GM19035 (cell line): ENCODE results near the gene SLC16A5.

ENCODE experiments used
- ATAC-seq: cut with Tn5 transposase; IDR thresholded peaks from one replicate; pipeline ENCODE4 v1.9.1; 2021; ENCODE audit not compliant: unreplicated experiment

Gene SLC16A5

DNA sequence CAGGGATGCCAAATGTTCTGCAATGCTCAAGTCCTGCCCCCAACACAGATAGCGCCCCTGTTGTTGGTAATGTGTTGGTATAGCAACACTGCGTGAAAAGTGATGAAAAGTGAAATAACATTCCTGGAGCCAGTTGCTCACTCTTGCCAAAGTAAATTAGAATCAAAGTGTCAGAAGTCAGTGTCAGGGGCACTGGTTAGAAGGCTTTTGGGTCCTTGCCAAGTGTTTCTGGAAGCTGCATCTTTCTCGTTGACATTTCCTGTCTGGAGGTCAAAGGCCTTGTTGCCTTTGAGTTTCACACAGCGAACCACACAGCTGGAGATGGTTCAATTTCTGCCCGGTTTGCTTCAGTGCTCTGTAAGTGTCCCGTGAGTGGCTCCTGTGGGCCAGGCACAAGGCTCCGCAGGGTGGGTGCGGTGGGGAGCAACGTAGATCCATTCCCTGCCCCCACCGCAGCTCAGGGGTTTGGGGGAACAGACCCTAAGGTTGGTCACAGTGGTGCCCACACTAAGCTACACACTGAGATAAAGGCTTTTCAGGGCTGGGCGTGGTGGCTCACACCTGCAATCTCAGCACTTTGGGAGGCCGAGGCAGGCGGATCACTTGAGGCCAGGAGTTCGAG lies 3.6 kb upstream of the SLC16A5 start:
- no peak for ATAC-seq

DNA sequence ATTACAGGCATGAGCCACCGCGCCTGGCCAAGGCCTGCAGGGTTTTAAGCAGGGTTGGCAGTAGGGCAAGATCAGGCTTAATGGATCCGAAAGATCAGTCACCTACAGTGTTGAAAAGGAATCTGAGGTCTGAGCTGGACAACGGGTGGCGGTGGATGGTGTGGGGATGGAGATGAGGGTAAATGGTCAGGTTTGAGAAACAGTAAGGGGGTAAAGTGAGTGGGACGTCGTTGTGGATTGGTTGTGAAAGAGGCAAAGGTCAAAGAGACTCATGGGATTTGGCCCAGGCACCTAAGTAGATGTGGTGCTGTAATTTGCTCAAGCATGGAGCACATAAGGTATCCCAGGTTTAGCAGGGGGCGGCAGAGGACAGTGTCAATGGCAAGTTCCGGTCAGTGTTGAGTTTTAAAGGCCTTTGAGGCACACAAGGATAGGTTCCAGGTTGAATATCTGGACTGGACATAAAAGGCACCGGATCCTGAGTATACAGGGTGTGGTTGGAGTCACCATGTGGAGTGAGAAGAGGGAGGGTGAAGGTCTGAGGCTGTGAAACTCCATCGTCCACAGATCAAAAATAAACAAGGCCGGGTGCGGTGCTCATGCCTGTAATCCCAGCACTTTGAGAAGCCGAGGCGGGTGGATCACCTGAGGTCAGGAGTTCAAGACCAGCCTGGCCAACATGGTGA lies 1.1 kb upstream of the SLC16A5 start:
- ATAC-seq = no peak

- no peak for ATAC-seq
Measured at GRCh38 chr17:75087182-75087557, 584 bp upstream of the SLC16A5 start.

- ATAC-seq = no peak
Measured at GRCh38 chr17:75088465-75089417, 987 bp downstream of the SLC16A5 start.

- no peak for ATAC-seq
Measured at GRCh38 chr17:75090871-75091854, 3.4 kb downstream of the SLC16A5 start.

DNA sequence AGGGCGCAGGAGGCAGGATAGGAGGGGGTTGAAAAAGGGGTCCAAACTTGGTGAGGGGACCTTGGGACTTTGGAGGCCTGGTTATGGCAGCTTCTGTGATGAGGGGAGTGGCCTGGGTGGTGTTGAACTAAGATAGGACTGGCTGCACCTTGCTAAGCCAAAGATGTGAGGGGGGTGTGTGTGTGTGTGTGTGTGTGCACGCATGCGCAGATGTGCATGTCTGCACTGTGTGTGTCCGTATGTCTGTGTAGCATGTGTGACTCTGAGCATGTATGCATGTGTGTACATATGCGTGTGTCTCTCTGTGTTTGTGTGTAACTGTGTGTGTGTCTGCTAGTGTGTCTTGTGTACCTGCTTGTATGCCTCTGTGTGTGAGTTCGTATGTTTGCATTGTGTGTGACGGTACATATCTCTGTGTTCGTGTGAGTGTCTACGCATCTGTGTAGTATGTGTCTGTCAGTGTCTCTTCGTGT lies 4.1 kb downstream of the SLC16A5 start:
- no peak for ATAC-seq

DNA sequence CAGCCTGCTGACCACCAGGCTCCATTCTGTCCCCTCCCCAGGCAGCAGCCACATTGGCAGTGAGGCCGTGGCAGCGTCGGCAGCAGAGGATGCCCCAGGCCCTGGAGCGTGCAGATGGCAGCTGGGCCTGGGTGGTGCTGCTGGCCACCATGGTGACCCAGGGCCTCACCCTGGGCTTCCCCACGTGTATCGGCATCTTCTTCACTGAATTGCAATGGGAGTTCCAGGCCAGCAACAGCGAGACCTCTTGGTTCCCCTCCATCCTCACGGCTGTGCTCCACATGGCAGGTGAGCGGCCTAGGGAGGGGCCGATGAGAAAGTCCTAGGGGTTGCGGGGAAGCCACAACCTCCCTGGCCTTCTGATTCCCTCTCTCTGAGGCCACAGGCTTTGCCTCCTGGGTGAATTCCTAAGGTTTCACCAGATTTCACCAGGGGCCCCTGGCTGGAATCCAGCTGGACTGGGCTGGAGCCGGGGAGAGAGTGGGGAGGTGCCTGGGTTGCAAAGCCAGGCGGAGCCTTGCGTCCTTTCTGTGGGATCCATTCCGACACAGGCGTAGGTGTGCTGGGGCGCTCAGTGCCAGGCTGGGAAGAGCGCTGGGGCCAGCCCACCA lies 5.9 kb downstream of the SLC16A5 start:
- ATAC-seq = no peak

- ATAC-seq = no peak
Measured at GRCh38 chr17:75094871-75095399, 7.2 kb downstream of the SLC16A5 start.

DNA sequence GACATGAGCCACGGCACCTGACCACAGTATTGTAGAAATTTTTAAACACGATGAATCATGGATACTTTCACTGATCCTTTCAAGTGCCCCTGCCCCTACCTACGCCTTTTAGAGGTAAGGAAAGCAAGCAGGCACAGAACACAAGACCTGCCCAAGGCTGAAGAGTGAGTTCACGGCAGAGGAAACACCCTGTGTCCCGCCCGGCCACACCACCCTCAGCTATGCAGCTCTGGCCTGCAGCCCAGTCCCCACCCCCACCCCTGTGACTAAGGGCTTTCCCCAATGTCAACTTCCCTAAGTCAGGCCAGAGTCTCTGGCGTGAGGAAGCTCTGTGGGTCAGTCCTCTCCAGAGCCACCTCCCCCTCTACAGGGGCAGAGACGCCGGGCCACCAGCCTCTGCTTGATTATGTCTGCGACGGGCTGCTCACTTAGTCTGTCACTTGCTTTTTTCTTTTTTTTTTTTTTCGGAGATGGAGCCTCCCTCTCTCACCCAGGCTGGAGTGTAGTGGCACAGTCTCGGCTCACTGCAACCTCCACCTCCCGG lies 8.4 kb downstream of the SLC16A5 start:
- no peak for ATAC-seq

- ATAC-seq = no peak
Measured at GRCh38 chr17:75097865-75098264, 10.1 kb downstream of the SLC16A5 start.

DNA sequence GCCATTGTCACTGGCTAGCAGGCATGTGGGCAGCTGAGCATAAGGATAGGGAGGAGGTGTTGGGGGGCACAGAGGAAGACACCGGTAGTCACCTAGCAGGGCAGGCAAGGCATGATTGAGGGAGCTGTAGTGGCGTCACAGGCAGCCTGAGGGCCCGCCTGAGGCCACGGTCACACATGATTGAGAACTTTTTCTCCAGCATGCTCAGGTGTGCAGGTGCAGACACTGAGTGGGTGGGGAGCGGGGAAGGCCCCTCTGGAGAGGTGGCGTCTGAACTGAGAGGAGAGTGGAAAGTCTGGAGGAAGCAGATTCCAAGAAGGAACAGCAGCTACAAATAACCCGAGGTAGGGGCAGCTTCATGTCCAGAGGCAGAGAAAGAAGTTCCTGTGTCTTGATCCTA lies 11.1 kb downstream of the SLC16A5 start:
- ATAC-seq = no peak

DNA sequence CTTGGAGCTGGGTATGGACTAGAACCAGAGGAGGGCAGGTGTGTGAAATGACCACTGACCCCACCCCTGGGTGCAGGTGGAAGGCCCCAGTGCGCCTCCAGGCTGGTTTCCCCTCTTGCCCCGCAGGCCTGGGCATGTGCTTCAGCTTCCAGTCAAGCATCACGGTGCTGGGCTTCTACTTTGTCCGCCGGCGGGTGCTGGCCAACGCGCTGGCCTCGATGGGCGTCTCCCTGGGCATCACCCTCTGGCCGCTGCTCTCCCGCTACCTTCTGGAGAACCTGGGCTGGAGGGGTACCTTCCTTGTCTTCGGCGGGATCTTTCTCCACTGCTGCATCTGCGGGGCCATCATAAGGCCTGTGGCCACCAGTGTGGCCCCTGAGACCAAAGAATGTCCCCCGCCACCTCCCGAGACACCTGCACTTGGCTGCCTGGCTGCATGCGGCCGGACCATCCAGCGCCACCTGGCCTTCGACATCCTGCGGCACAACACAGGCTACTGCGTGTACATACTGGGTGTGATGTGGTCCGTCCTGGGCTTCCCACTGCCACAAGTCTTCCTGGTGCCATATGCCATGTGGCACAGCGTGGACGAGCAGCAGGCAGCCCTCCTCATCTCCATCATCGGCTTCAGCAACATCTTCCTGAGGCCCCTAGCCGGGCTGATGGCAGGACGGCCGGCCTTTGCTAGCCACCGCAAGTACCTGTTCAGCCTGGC lies 12.3 kb downstream of the SLC16A5 start:
- ATAC-seq = no peak

GRCh38 chr17:75102385-75102821 lies 14.6 kb downstream of the SLC16A5 start:
- no peak for ATAC-seq

- no peak for ATAC-seq
Measured at GRCh38 chr17:75103601-75104554, 16.1 kb downstream of the SLC16A5 start.

DNA sequence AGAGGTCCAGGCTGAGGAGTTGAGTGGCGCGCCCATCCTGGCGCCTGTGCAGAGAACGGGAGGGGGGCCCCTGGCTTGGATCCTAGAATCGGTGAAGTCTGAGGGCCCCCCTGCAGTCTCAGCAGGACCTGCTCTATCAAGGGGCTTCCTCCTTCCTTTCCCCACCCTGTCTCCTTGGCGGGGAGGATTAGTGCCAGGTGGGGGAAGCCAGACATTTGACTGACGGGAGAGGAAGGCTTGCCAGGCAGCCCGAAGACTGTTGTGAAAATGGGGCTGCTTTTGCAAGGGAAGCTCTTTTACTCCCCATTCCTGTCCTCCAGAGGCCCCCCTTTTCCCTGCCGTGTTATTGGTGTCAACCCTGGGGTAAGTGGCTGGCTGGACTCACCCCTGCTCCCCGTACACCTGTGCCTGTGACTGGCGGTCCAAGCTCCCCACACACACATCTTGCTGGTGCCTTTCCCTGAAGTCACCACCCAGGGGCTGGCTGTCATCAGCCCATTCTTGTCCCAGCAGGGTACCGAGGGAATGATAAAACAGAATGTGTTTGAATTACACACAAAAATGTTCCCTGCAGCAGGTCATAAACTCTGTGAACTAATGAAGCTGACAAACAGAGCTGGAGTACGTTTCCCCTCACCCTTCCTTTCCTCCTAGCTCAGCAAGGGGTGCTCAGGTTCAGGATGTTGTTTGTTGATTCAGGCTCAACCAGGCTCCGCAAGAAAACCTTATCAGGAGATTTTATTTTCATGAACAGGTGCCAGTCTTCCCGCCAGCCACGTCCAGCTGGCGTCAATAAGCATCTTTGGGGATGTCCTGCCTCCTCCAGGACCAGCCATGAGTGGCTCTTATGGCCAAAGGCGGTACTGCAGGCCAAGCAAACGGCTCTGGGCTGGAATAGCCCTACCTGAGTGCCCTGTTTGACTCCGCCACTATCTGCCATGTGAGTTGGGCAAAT lies 17.6 kb downstream of the SLC16A5 start:
- ATAC-seq = no peak

DNA sequence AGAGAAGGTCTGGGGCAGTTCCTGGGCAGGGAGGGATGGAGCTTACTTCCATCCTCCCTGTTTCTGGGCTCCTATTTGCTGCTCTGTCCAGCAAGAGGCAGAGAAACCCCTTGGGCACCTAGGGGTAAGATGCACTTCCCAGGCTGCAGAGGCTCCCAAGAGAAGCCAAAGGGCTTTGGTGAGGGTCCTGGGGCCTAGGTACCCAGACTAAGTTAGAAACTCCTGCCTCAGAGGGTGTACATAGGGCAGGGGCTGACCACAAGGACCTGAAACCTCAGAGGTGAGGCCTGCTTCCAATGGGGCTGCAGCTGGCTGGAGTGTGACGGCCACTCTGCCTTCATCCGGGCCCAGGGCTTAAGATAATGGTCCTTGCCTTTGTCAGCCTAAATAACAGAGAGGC lies 20.4 kb downstream of the SLC16A5 start:
- ATAC-seq = no peak

- ATAC-seq = no peak
Measured at GRCh38 chr17:75109046-75109406, 21.3 kb downstream of the SLC16A5 start.
